Measurements from ENCODE around the gene MKRN2.

The MKRN2 gene

GRCh38 chr3:12515631-12516030 lies 41.3 kb upstream of the MKRN2 start:
- DNase-seq (ENCODE audit: low spot score): no peak
- no peak for TF ChIP-seq CTCF (IDR thresholded peaks at IDR 0.05; ENCODE audit: extremely low read depth, missing control alignments)

- DNase-seq (ENCODE audit: low spot score): no peak
- no peak for TF ChIP-seq CTCF (IDR thresholded peaks at IDR 0.05; ENCODE audit: extremely low read depth, missing control alignments)
These were observed 40.0 kb upstream of the MKRN2 start for GRCh38 chr3:12516873-12517272.

GRCh38 chr3:12518261-12519028 lies 38.4 kb upstream of the MKRN2 start:
- DNase-seq (ENCODE audit: low spot score): no peak
- no peak for TF ChIP-seq CTCF (IDR thresholded peaks at IDR 0.05; ENCODE audit: extremely low read depth, missing control alignments)

GRCh38 chr3:12521010-12521409 lies 35.9 kb upstream of the MKRN2 start:
- DNase-seq (ENCODE audit: low spot score): no peak

GRCh38 chr3:12522721-12523120 lies 34.2 kb upstream of the MKRN2 start:
- no peak for DNase-seq (ENCODE audit: low spot score)
- TF ChIP-seq CTCF (IDR thresholded peaks at IDR 0.05; ENCODE audit: extremely low read depth, missing control alignments): no peak

More at GRCh38 chr3:12521010-12521409, 35.9 kb upstream of the MKRN2 start:
- no peak for TF ChIP-seq CTCF (IDR thresholded peaks at IDR 0.05; ENCODE audit: extremely low read depth, missing control alignments)

- TF ChIP-seq CTCF (IDR thresholded peaks at IDR 0.05; ENCODE audit: extremely low read depth, missing control alignments): no peak
- DNase-seq (ENCODE audit: low spot score): no peak
These were observed 29.1 kb upstream of the MKRN2 start for GRCh38 chr3:12527757-12528143.

- DNase-seq (ENCODE audit: low spot score): no peak
- no peak for TF ChIP-seq CTCF (IDR thresholded peaks at IDR 0.05; ENCODE audit: extremely low read depth, missing control alignments)
These were observed 24.7 kb upstream of the MKRN2 start for GRCh38 chr3:12532182-12532581.

Data from GM20000 (cell line).